Measurements from ENCODE around the gene SBF2. TPM values are rescaled to one million over a fixed set of nuclear protein-coding genes. Genes with fewer than 3 reads are reported as not detected.
"Not testable (repeated sequence)": the region's sequence is repeated elsewhere in the genome, so short reads cannot be mapped to it uniquely, and the experiment has no call there.

Gene SBF2
- total and polyA plus RNA-seq, 5 donors from 2014 or later, result 1.1 to 5.5 (median 2.1) TPM

GRCh38 chr11:10233581-10233980, 60.4 kb downstream of the SBF2 start:
- Histone ChIP-seq H3K9me3 (ENCODE audit: control insufficient read depth in 2 of 2, low read length in 2 of 2) (no peaks in the 10 kb centered on the region), H3K27ac (ENCODE audit: insufficient read depth, low read length, poor library complexity, severe bottlenecking) (no peak overlapping the region), H3K36me3 (ENCODE audit: control insufficient read depth, insufficient read depth, low read length) (no peaks in the 10 kb centered on the region), H3K27me3 (ENCODE audit: control insufficient read depth, insufficient read depth, low read length) (no peaks in the 10 kb centered on the region), H3K4me3 (ENCODE audit: low read depth, low read length) (no peak overlapping the region), H3K4me1 (ENCODE audit: control insufficient read depth, insufficient read depth, low read length, poor library complexity, severe bottlenecking) (no peaks in the 10 kb centered on the region)
- ATAC-seq (ENCODE audit: low read depth in 2 of 2), result no peak
- no peaks in the 10 kb centered on the region for H3K4me1 Mint-ChIP-seq
- peaks cover 0 to 3% (median 0%) of the 10 kb centered on the region in 7 donors for H3K9me3 Mint-ChIP-seq
- no peak overlapping the region for H3K27ac Mint-ChIP-seq
- DNase-seq, result no peak
- H3K4me3 Mint-ChIP-seq, result no peak overlapping the region
- no peaks in the 10 kb centered on the region for H3K27me3 Mint-ChIP-seq
- H3K36me3 Mint-ChIP-seq, result no peaks in the 10 kb centered on the region

- Histone ChIP-seq H3K9me3 (ENCODE audit: control insufficient read depth in 2 of 2, low read length in 2 of 2) (no peaks in the 10 kb centered on the region), H3K27ac (ENCODE audit: insufficient read depth, low read length, poor library complexity, severe bottlenecking) (no peak overlapping the region), H3K36me3 (ENCODE audit: control insufficient read depth, insufficient read depth, low read length) (no peaks in the 10 kb centered on the region), H3K4me1 (ENCODE audit: control insufficient read depth, insufficient read depth, low read length, poor library complexity, severe bottlenecking) (no peaks in the 10 kb centered on the region), H3K27me3 (ENCODE audit: control insufficient read depth, insufficient read depth, low read length) (no peaks in the 10 kb centered on the region), H3K4me3 (ENCODE audit: low read depth, low read length) (no peak overlapping the region)
- no peak overlapping the region for H3K4me3 Mint-ChIP-seq
- H3K27me3 Mint-ChIP-seq, result no peaks in the 10 kb centered on the region
- no peak for ATAC-seq (ENCODE audit: low read depth in 2 of 2)
- H3K36me3 Mint-ChIP-seq, result no peaks in the 10 kb centered on the region
- H3K9me3 Mint-ChIP-seq, result peaks cover 0 to 3% (median 0%) of the 10 kb centered on the region in 7 donors
- H3K27ac Mint-ChIP-seq, result no peak overlapping the region
- no peaks in the 10 kb centered on the region for H3K4me1 Mint-ChIP-seq
- DNase-seq, result no peak
Observed at GRCh38 chr11:10232756-10233155, 61.3 kb downstream of the SBF2 start.

- DNase-seq; H3K27me3 ChIP-seq (ENCODE audit: control insufficient read depth, insufficient read depth, low read length); H3K27ac ChIP-seq (ENCODE audit: insufficient read depth, low read length, poor library complexity, severe bottlenecking); H3K4me3 ChIP-seq (ENCODE audit: low read depth, low read length); H3K27ac Mint-ChIP-seq; H3K36me3 ChIP-seq (ENCODE audit: control insufficient read depth, insufficient read depth, low read length); H3K36me3 Mint-ChIP-seq; H3K4me3 Mint-ChIP-seq; H3K9me3 ChIP-seq (ENCODE audit: control insufficient read depth in 2 of 2, low read length in 2 of 2); H3K9me3 Mint-ChIP-seq; H3K4me1 ChIP-seq (ENCODE audit: control insufficient read depth, insufficient read depth, low read length, poor library complexity, severe bottlenecking); ATAC-seq (ENCODE audit: low read depth in 2 of 2); H3K27me3 Mint-ChIP-seq; H3K4me1 Mint-ChIP-seq: not testable (repeated sequence)
Observed at GRCh38 chr11:10231803-10232202, 62.2 kb downstream of the SBF2 start.

GRCh38 chr11:10225553-10225952, 68.5 kb downstream of the SBF2 start:
- H3K4me3 Mint-ChIP-seq, result no peak overlapping the region
- no peaks in the 10 kb centered on the region for H3K27me3 Mint-ChIP-seq
- no peaks in the 10 kb centered on the region for H3K4me1 ChIP-seq (ENCODE audit: control insufficient read depth, insufficient read depth, low read length, poor library complexity, severe bottlenecking)
- H3K4me3 ChIP-seq (ENCODE audit: low read depth, low read length), result no peak overlapping the region
- ATAC-seq (ENCODE audit: low read depth in 2 of 2) (no peak), DNase-seq (no peak)
- no peaks in the 10 kb centered on the region for H3K36me3 ChIP-seq (ENCODE audit: control insufficient read depth, insufficient read depth, low read length)
- H3K4me1 Mint-ChIP-seq, result no peaks in the 10 kb centered on the region
- peaks cover 4% of the 10 kb centered on the region for H3K27me3 ChIP-seq (ENCODE audit: control insufficient read depth, insufficient read depth, low read length)
- H3K27ac Mint-ChIP-seq, result no peak overlapping the region
- H3K36me3 Mint-ChIP-seq, result no peaks in the 10 kb centered on the region
- no peaks in the 10 kb centered on the region for H3K9me3 ChIP-seq (ENCODE audit: control insufficient read depth in 2 of 2, low read length in 2 of 2)
- peaks cover 0 to 3% (median 0%) of the 10 kb centered on the region in 7 donors for H3K9me3 Mint-ChIP-seq
- H3K27ac ChIP-seq (ENCODE audit: insufficient read depth, low read length, poor library complexity, severe bottlenecking), result no peak overlapping the region

GRCh38 chr11:10222399-10222798, 71.6 kb downstream of the SBF2 start:
- peaks cover 0 to 4% (median 0%) of the 10 kb centered on the region in 7 donors for H3K9me3 Mint-ChIP-seq
- H3K27ac ChIP-seq (ENCODE audit: insufficient read depth, low read length, poor library complexity, severe bottlenecking), result no peak overlapping the region
- DNase-seq, result no peak

GRCh38 chr11:10221342-10221741, 72.7 kb downstream of the SBF2 start:
- Mint-ChIP-seq H3K36me3 (peaks cover 4% of the 10 kb centered on the region), H3K4me3 (no peak overlapping the region), H3K9me3 (peaks cover 0 to 4% (median 0%) of the 10 kb centered on the region in 7 donors), H3K4me1 (no peaks in the 10 kb centered on the region), H3K27ac (no peak overlapping the region), H3K27me3 (peaks cover 12% of the 10 kb centered on the region)
- Histone ChIP-seq H3K27me3 (ENCODE audit: control insufficient read depth, insufficient read depth, low read length) (peaks cover 4% of the 10 kb centered on the region), H3K27ac (ENCODE audit: insufficient read depth, low read length, poor library complexity, severe bottlenecking) (no peak overlapping the region), H3K4me3 (ENCODE audit: low read depth, low read length) (no peak overlapping the region), H3K9me3 (ENCODE audit: control insufficient read depth in 2 of 2, low read length in 2 of 2) (no peaks in the 10 kb centered on the region), H3K4me1 (ENCODE audit: control insufficient read depth, insufficient read depth, low read length, poor library complexity, severe bottlenecking) (no peaks in the 10 kb centered on the region), H3K36me3 (ENCODE audit: control insufficient read depth, insufficient read depth, low read length) (no peaks in the 10 kb centered on the region)
- DNase-seq (no peak), ATAC-seq (ENCODE audit: low read depth in 2 of 2) (no peak)

More at GRCh38 chr11:10222399-10222798, 71.6 kb downstream of the SBF2 start:
- Histone ChIP-seq H3K4me3 (ENCODE audit: low read depth, low read length) (no peak overlapping the region), H3K9me3 (ENCODE audit: control insufficient read depth in 2 of 2, low read length in 2 of 2) (no peaks in the 10 kb centered on the region), H3K27me3 (ENCODE audit: control insufficient read depth, insufficient read depth, low read length) (peaks cover 4% of the 10 kb centered on the region), H3K36me3 (ENCODE audit: control insufficient read depth, insufficient read depth, low read length) (no peaks in the 10 kb centered on the region), H3K4me1 (ENCODE audit: control insufficient read depth, insufficient read depth, low read length, poor library complexity, severe bottlenecking) (no peaks in the 10 kb centered on the region)
- Mint-ChIP-seq H3K27me3 (peaks cover 12% of the 10 kb centered on the region), H3K36me3 (peaks cover 4% of the 10 kb centered on the region), H3K4me3 (no peak overlapping the region), H3K27ac (no peak overlapping the region), H3K4me1 (no peaks in the 10 kb centered on the region)
- no peak for ATAC-seq (ENCODE audit: low read depth in 2 of 2)

- no peak for DNase-seq
- Histone ChIP-seq H3K4me3 (ENCODE audit: low read depth, low read length) (no peak overlapping the region), H3K9me3 (ENCODE audit: control insufficient read depth in 2 of 2, low read length in 2 of 2) (no peaks in the 10 kb centered on the region), H3K27ac (ENCODE audit: insufficient read depth, low read length, poor library complexity, severe bottlenecking) (no peak overlapping the region), H3K27me3 (ENCODE audit: control insufficient read depth, insufficient read depth, low read length) (peaks cover 9% of the 10 kb centered on the region), H3K36me3 (ENCODE audit: control insufficient read depth, insufficient read depth, low read length) (no peaks in the 10 kb centered on the region), H3K4me1 (ENCODE audit: control insufficient read depth, insufficient read depth, low read length, poor library complexity, severe bottlenecking) (no peaks in the 10 kb centered on the region)
- no peak overlapping the region for H3K4me3 Mint-ChIP-seq
- ATAC-seq (ENCODE audit: low read depth in 2 of 2), result no peak
- H3K9me3 Mint-ChIP-seq, result no peaks in the 10 kb centered on the region
- no peaks in the 10 kb centered on the region for H3K36me3 Mint-ChIP-seq
- peaks cover 0 to 3% (median 0%) of the 10 kb centered on the region in 4 donors for H3K4me1 Mint-ChIP-seq
- H3K27me3 Mint-ChIP-seq, result peaks cover 11% of the 10 kb centered on the region
- no peak overlapping the region for H3K27ac Mint-ChIP-seq
Observed at GRCh38 chr11:10211470-10211869, 82.5 kb downstream of the SBF2 start.

- no peak overlapping the region for H3K27ac Mint-ChIP-seq
- H3K4me1 Mint-ChIP-seq, result peaks cover 0 to 2% (median 0%) of the 10 kb centered on the region in 4 donors
- Histone ChIP-seq H3K9me3 (ENCODE audit: control insufficient read depth in 2 of 2, low read length in 2 of 2) (no peaks in the 10 kb centered on the region), H3K27me3 (ENCODE audit: control insufficient read depth, insufficient read depth, low read length) (peaks cover 12% of the 10 kb centered on the region), H3K36me3 (ENCODE audit: control insufficient read depth, insufficient read depth, low read length) (no peaks in the 10 kb centered on the region), H3K4me3 (ENCODE audit: low read depth, low read length) (no peak overlapping the region), H3K27ac (ENCODE audit: insufficient read depth, low read length, poor library complexity, severe bottlenecking) (no peak overlapping the region), H3K4me1 (ENCODE audit: control insufficient read depth, insufficient read depth, low read length, poor library complexity, severe bottlenecking) (no peaks in the 10 kb centered on the region)
- ATAC-seq (ENCODE audit: low read depth in 2 of 2) (no peak), DNase-seq (no peak)
- H3K27me3 Mint-ChIP-seq, result peaks cover 15% of the 10 kb centered on the region
- H3K9me3 Mint-ChIP-seq, result peaks cover 0 to 2% (median 0%) of the 10 kb centered on the region in 7 donors
- no peaks in the 10 kb centered on the region for H3K36me3 Mint-ChIP-seq
- no peak overlapping the region for H3K4me3 Mint-ChIP-seq
Observed at GRCh38 chr11:10209326-10209725, 84.7 kb downstream of the SBF2 start.
